ENCODE measurements around the gene DDT.
"Not testable (repeated sequence)": the region's sequence is repeated elsewhere in the genome, so short reads cannot be mapped to it uniquely, and the experiment has no call there.

Gene DDT

DNA sequence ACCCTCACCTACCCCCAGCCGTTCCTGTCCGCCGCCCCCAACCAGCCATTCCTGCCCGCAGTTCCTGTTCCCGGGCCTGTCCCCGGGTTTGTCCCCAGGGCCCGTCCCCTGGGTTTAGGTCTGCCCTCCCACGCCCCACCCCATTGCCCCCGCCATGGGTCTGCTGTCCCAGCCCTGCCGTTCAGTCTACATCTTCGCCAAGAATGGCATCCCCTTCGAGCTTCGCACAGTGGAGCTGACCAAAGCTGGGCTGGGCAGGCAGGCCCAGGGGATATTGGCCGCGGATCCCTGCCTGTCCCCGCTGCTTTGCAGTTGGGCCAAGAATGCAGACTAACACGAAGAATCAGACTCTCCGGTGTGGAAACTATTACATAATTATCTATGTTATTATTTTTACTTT lies 24.5 kb downstream of the DDT start:
- DNase-seq, result not testable (repeated sequence)

DNA sequence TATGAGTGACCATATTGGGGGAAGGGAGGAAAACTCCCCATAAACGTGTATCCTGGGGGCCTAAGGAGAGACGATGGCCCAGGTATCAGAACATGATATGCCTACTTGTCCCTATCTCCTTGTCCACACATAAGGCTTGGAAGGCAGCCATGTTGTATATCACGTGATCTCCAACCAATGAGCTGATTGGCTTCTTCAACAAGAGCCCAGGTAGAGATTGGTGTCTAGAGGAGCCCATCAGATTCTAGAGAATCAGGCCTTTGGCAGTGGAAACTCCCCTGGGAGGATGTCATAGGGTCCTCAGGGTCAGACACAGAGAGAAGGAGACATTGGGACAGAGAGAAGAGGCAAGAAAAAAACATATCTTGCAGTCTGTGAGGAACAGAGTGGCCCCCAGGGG lies 26.9 kb downstream of the DDT start:
- DNase-seq, result not testable (repeated sequence)

DNA sequence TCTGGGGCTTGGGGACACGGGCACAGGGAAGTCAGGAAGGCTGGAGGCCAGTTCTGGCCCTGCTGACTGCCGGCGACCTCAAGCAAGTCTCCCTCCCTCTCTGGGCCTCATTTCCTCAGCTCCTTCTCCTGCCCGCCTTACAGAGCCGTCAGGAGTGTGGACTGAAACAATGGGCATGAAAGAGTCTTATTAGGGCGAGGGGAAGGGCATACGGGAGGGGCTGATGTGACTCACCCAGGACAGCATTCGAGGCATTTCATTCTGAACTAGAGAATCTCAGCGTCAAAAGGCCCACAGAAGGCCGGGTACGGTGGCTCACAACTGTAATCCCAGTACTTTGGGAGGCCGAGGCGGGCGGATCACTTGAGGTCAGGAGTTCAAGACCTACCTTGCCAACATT lies 34.1 kb downstream of the DDT start:
- not testable (repeated sequence) for DNase-seq

DNA sequence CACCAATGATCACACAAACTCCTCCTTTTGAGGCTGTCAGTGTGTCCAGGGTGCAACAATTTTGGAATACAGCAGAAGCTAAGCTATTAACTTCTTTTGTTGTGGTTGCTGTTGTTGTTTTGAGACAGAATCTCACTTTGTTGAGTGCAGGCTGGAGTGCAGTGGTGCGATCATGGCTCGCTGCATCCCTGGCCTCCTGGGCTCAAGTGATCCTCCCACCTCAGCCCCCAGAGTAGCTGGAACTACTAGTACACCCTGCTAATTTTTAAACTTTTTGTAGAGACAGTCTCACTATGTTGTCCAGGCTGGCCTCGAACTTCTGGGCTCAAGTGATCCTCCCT lies 35.3 kb downstream of the DDT start:
- no peak for DNase-seq

DNA sequence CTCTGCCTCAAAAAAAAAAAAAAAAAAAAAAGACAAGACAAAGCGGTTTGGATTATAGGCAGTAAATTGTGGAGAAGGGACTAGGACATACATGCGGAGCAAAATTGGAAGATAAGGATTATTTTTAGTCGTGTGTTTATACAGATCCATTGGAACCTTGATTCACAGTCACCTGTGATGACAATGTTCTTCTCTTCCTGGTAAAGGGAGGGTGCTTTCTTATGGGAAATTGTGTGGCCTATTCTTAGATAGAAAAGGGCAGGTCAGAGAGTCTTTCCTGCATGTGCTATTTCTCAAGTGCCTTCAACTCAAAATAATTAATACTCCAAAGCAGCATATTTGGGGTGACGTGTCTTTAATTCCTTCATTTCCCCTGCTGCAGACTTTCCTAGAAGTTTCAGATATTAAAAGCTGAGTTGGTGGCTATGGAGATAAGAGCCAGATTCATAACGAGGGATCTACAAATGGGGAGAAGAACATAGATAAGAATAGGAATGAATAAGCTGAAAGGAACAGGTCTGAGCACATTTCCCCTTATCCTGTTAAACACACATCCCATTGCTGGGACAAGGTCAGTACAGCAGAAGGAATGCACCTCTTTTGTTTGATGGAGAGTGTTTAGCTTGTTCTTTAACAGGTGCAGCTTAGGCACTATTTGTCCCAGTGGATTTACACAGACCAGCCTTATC lies 35.8 kb downstream of the DDT start:
- no peak for DNase-seq

DNA sequence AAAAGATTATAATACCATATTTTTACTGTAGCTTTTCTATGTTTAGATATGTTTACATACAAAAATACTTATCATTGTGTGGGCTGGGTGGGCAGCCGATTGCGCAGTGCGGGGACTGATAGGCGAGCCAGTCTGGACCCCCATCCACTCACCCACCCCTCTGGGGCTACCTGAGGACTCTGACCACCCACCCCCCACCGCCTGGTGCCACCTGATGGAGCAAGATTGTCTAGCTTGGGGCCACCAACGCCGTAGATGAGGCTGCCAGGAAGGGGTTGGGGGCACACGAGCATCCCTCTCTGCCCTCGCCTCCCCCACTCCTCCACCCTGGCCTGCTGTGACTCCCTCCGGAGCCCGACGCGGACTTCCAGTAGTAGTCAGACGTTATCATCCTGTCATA lies 47.7 kb downstream of the DDT start:
- no peak for DNase-seq

DNA sequence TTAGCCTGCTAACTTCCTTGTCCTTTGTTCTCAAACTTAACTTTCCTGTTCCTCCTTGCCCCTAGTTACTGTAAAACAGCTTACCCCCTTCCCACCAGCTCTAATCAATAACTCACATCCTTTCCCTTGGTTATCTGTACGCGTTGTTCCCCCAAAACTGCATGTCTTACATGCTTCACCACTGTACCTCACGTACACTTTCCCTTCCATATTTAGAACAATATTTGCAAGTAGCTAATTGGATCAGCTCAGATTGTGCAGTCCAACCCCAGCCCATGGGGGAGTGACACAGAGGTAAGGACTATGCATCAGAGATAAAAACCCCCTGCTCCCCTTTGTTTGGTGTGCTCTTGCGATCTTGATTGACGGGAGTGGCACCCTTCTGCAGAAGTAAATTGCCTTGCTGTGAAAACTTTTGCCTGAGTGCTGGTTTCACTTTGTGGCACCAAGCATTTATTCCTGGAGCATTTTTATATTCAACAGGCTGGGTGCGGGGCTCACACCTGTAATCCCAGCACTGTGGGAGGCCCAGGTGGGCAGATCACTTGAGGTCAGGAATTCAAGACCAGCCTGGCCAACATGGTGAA lies 49.1 kb downstream of the DDT start:
- no peak for DNase-seq

DNA sequence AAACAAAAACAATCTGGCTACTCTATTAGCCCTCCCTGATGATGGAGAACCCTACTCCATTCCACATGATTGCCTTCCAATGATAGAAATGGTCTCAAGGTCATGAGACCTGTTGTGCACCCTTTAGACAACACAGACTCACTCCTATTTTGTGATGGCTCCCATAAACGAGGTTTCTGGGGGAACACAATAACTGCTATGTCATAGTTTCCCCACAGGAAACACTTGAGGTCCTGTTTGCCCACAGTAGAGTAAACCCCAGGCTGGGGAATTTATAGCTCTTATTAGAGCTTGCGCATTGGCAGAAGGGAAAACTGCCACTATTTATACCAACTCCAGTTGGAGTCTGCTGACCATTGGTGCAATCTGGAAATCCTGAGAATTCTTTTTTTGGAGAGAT lies 51.3 kb downstream of the DDT start:
- DNase-seq, result no peak

DNA sequence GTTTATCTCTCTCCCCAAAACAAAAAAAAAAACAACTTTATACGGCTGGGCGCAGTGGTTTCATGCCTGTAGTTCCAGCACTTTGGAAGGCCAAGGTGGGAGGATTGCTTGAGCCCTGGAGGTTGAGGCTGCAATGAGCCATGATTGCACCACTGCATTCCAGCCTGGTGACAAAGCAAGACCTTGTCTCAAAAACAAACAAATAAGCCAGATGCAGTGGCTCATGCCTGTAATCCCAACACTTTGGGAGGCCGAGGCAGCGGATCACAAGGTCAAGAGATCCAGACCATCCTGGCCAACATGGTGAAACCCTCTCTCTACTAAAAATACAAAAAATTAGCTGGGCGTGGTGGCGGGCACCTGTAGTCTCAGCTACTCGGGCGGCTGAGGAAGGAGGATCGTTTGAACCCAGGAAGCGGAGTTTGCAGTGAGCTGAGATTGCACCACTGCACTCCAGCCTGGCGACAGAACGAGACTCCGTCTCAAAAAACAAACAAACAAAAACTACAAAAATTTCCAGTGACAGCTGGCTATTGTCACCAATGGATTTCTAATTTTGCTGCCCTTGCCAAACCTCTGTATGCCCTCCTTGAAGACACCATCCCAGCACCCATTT lies 52.5 kb downstream of the DDT start:
- not testable (repeated sequence) for DNase-seq

All from 8988T (cell line).